MV-4-11 (cell line): ENCODE results near the gene HEG1.
A peak's percentile ranks its signal among the peaks of the same experiment; 100 is the strongest.
"Not testable (repeated sequence)": the region's sequence is repeated elsewhere in the genome, so short reads cannot be mapped to it uniquely, and the experiment has no call there.

Experiments used
- DNase-seq: peaks from one replicate; lab custom pipeline; 2025; lab: John Stamatoyannopoulos, UW

Gene HEG1

DNA sequence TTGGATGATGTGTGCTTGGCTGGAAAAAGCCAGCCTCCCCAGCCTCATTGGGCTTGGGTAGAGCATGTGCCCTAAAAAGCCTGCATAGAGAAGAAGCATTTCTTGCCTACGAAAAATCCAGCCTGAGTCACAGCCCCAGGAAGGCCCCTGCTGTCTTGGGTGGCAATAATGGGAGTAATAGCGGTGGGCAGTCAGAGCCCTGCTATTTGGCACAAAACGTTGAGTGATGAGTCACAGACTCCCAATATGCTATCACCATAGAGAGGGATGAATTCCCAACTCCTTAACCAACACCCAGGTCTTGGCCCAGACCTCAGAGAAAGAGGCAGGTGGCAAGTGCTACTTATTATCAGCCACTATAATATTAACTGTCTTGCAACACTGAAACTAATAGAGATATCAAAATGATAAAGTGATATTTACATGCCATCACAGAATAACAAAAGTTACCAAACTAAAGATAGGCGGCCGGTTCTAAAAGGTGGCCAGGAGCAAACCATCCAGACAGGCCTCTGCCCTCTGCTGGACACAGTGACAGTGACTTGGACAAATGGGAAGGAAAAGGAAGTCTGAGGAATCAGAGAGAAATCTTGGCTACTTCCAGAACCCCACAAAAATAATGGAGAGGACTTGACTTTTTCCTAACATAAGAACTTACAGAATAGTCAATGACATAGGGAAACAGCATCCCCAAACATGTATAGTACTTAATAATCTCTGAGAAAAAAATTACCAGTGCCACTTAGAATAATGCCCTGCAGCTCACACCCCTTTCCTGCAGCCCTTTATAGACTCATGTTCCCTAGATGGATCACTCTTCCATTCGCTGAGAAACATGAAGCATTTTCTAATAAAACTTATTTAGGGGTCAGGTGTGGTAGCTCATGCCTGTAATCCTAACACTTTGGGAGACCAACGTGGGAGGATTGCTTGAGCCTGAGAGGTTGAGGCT, 69.3 kb downstream of the HEG1 start:
- no peak for DNase-seq

DNA sequence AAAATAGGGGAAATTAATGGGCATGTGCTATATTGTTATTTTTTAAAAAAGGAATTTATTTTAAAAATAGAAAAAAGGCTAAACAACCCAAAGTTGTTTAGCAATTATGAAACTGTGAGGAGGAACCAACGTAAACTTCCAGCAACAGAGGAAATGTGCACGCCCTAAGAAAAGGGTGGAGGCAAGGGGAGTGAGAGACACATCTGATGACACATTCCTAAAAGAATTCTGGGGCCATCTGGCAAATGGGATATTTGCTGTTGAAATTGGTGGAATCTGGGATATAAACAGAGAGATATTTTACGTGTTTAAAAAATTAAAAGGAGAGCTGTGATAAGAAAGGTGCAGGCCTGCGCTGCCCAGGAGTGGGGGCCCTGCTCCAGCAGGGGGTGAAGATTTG, 70.4 kb downstream of the HEG1 start:
- peak; percentile 72 for DNase-seq

DNA sequence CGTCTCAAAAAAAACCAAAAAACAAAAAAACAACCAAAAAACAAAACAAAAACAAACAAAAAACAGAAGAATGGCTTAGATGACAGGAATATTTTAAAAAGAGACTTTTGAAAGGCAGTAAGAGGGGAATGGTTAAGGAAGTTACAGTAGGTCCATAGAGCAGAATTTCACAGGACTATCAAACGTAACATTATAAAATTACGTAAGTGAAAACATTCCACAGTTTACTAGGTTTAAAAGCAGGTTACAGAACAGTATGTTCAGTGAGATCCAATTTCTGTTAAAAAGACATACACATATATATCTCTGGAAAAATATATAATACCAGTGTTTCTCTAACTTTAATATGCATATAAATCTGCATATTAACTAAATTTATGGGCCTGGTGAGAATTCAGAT, 71.0 kb downstream of the HEG1 start:
- no peak for DNase-seq

DNA sequence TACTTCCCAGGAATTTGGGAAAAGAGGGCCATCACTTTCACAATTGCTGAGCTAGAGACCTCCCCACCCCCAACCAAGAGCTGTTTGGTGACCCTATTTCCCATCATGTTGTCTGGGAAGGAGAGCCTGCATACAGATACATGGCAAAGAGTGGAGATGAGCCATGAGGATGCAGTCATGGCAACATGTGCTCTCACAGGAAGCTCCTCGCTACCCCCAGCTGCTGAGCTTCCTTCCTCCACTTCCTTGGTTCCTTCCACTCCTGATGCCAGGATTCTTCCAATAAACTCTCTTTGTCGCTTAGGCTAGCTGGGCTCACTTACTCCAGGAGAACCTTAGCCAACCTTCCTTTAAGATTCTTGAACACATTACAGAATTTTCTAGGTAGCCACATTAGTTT, 72.9 kb downstream of the HEG1 start:
- no peak for DNase-seq

DNA sequence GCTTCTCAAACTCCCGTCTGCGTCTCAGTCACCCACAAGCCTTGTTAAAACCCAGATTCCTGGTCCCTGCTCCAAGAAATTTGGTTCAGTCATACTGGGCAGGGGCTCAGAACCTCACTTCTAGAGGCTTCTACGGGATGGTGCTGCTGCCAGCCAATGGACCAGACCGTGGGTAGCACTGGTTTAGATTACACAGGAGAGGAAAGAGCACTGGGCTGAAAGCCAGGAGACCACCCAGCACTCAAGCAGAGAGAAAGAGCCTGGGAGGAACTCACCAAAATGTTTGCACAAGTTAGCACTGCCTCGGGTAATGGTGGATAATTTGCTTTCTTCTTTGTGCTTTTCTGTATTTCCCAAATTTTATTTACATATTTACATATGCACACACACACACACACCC, 74.3 kb downstream of the HEG1 start:
- no peak for DNase-seq

DNA sequence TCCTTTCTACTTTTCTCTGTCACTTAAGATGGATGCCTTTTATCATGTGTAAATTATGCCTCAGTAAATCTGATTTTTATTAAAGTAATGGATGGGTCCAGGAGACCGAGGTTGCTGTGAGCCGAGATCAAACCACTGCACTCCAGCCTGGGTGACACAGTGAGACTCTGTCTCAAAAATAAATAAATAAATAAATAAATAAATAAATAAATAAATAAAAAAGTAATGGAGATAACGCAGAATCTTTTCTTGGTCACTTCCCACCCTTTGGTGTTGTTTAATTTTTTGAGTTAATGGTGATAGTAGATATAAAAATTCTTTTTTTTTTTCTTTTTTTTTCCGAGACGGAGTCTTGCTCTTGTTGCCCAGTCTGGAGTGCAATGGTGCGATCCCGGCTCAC, 77.2 kb downstream of the HEG1 start:
- DNase-seq = no peak

DNA sequence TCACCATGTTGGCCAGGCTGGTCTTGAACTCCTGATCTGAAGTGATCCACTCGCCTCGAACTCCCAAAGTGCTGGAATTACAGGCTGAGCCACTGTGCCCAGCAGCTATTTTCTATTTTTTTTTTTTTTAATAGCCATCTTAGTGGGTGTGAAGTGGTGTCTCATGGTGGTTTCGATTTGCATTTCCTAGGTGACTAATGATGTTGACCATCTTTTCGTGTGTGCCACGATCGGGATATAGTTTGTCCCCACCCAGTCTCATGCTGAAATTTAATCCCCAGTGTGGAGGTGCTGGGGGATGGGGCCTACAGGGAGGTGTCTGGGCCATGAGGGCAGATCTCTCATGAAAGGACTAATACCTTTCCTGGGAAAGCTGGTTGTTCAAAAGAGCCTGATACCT, 79.4 kb downstream of the HEG1 start:
- no peak for DNase-seq

DNA sequence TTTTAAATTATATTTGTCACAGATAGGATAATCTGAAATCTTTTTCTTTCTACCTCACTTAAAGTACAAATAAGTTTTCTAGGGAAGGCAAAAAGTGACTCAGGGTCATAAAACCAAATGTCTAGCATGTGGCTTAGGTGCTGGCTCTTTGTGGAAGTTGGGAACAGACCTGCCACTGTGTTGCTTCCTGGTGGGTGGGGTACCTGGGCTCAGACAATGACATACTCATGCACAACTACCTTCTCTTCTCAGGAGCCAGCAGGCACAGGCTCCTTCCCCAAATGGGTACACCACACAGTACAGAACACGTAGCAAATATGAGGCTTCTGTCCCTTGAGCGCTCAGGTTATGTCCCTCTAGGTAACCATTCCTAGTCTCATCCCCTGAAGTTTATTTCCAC, 81.1 kb downstream of the HEG1 start:
- no peak for DNase-seq

DNA sequence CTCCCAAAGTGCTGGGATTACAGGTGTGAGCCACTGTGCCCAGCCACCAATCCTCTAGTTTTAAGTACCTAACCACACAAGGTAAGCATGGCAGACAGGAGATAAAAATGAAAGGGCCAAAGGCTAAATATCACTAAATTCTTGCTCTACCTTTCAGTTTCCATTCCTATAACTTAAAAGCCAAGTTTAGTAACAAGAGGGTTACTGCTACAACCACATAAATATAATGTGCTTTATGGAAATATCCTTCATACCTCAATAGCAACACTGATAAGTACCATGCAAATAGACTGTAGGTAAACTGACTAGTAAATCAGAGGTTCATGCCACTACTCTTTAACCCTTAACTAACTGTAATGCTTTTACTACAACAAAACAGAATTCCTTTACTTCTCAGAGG, 82.5 kb downstream of the HEG1 start:
- DNase-seq = no peak

DNA sequence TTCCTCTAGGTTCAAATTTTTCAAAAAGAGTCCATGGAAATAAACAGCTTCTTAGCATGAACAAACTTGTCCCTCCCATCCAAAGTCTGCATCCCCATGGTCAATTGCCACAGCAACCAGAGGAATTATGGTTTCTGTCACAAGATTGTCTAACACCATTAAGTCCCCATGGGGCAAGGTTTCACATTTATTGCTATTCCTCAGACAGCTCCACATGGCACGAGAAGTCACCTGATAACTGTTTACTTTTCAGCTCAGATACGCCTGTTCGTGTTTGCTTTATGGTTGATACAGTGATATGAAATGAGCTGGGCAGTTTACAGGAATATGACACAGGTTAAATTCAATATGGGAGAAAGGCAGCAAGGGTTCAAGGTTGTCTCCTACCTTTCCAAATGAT, 83.3 kb downstream of the HEG1 start:
- no peak for DNase-seq

DNA sequence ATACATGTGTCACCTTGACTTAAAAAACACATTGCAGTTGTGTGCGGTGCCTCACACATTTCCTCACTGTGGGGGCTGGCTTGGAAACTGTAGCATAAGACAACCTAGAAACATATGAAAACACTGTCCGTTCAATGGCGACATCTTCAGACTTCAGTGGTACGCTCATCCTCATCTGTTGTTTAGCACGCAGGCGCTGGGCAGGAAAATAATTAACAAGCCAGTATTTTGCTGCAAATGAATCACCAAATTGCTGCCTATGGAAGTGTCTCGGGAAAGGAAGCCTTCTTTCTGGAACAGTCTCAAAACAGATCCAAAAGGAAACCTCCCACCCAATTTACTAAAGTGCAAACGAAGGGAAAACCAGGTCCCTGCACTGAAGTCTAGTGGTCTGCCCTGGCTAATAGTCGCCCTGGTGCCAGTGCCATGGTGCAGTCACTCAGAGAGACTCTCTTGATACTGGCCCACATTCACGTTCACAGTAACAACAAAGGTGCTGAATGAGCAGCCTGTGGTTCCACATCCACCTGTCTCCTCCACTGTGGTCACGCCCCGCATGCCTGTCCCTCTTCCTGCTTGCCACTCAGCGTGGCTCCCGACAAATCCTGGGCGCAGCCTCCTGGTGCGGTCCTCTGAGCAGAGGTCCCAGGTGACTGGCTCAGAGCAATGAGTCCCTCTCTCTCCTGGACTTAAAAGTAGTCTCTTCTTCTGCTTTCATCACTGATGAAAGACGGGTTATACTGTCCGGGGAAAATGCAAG, 85.7 kb downstream of the HEG1 start:
- no peak for DNase-seq

DNA sequence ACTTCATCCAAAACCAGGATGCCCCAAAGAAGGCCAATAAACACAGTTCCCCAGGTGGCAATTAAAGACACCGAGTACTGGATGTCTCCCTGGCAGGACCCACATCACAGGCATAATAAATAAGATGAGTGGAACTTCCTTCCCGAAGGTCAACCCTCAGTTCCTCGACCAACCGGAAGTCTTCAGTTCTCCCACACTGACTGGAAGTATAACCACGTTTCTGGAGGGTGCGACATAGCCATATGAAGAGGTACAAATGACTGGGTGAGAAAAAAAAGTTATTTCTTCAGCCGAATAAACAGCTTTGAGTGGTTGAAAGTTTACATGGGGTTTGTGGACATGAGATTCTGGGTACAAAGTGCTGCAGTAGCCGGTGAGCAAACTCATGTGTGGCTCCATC, 86.6 kb downstream of the HEG1 start:
- no peak for DNase-seq

DNA sequence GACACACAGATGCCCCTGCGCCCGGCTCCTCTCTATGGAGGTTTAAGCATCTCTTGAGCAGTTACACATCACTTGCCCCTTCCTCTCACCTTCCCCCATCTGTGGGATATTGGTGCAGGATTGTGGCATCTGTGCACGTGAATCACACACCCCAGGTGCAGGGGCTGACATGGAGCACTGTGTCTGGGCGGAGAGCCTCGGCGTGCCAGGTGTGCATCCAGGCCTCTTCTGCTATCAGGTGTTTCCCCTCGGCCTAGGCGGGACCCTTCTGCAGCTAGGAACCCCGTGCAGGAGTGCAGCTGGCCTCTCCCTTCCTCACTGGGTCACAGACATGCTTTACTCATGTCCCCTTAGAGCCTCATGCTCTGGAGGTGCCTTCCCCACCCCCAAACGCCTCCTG, 87.8 kb downstream of the HEG1 start:
- DNase-seq = no peak

DNA sequence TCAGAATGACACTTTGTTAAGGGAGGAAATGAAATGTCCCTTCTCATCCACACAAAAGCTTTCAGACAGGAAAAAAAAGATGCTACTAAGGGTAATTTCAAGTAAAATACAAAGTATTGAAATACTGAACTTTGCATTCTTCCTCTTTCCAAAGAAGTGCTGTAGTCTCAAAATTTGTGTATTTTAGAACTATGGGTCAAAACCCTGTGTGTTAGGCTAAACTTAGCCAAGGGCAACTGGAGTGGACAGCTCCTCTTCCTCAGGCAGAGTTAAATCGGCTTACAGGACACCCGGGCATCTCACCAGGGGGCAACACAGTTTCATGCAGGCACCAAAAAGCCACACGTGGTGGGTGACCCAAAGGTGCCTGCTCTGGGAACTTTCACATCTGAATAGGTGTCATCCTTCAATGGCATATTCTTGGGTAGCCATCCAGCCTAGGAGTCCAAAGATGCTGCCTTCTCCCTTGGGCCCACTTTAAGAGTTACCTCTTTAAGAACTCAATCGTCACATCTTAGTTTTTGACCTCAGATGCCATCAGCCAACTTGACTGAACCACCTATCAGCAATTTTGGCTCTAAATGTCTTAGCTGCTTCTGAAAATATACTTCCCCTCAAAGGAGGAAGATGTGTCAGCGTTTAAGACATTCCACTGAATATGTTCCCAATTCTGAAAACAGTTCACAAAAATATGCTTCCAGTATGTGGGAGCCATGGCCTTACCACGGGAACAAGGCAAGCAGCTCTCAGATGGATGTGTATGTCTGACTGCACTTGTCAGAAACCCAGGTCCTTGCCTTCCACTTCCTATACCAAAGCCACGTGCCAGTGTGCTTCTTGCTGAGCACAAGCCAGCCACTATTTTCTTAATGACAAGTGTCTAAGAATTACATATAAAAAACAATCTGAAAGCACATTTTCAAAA, 89.0 kb downstream of the HEG1 start:
- DNase-seq = peak; percentile 49

DNA sequence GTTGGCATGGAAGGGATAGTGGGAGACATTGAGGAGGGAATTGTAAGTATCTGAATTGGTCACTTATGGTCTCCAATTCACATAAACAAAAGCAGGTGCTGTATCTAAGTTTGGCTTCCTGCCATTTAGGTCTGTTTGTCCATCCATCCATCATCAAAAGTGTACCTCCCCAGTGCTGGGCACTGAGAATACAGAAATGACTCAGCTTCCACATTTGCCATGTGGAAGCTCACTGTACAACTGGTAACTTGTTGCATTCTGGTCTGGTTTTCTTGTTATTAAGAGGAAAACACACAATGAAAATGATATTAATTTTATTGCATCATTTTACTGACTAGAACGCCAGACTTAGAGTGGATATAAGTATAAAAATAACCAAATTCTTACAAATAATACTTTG, 90.4 kb downstream of the HEG1 start:
- peak; percentile 17 for DNase-seq

DNA sequence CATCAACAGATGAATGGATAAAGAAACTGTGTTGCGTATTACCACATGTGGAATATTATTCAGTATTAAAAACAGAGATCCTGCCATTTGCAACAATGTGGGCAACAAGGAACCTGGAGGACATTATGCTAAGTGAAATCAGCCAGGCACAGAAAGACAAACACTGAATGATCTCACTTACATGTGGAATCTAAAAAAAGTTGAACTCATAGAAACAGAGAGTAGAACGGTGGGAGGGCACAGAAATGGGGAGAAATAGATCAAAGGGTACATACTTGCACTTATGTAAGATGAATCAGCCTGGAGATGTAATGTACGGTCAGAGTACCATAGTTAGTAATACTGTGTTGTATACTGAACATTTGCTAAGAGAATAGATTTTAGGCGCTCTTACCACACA, 91.4 kb downstream of the HEG1 start:
- DNase-seq = no peak

DNA sequence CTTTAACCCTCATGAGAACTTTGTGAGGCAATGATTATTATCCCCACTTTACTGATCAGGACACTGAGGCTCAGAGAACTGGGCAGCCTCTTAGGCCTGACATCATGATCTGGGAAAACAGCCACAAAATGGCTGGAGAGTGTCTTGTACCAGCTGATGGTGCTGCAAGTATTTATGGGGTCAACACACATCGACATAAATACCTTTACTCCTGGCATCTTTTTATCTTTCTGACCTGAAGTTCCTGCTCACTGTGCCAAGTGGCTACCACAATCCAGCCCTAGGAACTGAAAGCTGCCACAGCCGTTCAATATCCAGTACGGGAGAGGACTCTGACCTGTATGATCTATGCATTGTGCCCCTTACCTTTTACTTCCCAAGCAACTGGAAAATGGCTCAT, 92.0 kb downstream of the HEG1 start:
- no peak for DNase-seq

DNA sequence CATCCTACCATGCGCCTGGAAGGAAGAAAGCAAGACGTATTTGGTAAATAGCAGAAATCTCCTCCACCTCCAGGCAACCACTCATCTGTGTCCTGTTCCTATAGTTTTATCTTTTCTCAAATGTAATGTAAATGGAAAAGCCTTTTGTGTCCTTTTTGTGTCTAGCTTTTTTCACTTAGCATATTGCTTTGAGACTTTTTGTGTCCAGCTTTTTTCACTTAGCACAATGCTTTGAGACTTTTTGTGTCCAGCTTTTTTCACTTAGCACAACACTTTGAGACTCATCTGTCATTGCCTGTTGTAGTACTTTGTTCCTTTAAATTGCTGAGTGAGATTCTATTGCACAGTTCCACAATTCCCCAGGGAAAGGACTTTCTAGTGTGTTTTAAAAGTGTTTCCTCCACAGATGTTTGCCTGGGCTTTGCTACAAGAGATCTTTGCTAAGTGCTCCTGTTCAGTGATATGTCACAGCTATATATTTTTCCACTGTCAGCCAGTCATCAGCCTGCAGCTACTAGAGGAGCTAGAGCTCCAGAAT, 93.3 kb downstream of the HEG1 start:
- no peak for DNase-seq

DNA sequence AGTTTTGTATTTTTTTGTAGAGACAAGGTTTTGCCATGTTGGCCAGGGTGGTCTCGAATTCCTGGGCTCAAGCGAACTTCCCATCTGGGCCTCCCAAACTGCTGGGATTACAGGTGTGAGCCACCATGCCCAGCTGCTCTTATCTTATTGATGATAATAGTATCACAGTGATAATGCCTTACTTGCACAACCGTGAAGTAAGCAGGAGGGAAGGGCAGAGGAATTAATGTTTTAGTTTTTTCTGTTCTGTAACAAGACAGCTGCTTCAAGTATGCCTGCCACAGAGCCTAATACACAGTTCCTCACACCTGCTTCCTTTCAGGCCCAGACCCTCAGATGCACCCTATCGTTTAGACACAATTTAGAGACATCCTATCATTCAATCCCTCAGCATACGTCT, 95.1 kb downstream of the HEG1 start:
- no peak for DNase-seq

DNA sequence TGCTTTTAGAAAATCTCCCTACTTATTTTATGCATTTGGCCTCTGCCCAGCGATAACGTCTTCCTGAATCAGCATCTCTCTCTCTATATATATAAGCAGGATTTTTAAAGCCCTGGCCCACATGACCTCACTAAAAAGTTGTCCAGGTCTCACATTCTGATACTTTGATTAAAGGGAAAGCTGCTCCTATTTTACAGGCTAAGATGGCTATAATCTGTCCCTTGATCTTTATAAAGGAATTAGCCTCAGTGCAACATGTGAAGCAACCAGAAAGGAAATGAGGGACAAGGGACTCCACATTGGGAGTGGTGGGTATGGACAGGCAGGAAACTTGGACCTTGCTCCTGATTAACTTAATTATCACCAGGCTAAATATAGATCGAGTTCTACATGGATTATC, 95.7 kb downstream of the HEG1 start:
- DNase-seq = no peak

DNA sequence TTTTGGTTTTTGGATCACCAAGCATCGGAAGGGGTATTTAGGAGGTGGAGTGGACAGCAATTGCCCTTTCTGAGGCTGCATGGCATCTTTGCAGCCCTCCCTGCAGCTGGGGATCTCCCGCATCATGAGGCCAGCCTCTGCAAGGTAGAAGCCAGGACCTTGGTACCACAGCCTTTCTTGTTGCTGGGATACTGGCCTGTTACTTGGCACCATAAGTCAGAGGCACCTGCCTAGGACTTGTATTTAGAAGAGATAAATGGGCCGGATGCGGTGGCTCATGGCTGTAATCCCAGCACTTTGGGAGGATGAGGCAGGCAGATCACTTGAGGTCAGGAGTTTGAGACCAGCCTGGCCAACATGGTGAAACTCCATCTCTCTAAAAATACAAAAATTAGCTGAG, 97.8 kb downstream of the HEG1 start:
- DNase-seq = not testable (repeated sequence)

DNA sequence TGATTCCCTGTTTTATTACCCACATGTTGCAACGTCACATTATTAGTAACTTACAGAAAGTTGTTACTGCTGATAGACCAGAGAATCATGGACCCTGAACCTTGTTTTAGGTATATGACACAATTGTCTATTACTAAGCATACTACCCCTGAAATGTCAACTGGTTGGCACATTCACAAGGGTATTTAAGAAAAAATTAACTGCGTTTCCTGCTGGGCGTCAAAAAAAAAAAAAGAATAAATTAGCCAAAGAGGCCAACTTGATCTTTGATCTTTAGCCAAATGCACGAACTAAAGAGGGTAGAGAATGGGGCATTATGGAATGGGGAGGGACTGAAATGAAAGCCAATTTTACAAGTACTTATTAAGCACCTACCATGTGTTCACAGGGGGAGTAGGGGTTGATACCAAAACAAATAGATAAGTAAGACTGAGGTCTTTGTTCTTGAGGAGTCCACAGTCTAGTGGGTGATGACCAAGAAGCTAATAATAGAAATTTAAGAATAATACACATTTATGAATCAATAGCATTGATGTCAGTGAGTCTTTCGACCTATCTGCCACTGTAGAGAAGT, 103.4 kb downstream of the HEG1 start:
- DNase-seq = no peak
